ENCODE measurements around the gene CCN5. TPM values are rescaled to one million over a fixed set of nuclear protein-coding genes. Genes with fewer than 3 reads are reported as not detected.

CCN5 gene
- total and polyA plus RNA-seq, 2 of the 8 experiments (the other 6 are each of a cell fraction or from before 2014, with no cell fraction given): not detected

DNA sequence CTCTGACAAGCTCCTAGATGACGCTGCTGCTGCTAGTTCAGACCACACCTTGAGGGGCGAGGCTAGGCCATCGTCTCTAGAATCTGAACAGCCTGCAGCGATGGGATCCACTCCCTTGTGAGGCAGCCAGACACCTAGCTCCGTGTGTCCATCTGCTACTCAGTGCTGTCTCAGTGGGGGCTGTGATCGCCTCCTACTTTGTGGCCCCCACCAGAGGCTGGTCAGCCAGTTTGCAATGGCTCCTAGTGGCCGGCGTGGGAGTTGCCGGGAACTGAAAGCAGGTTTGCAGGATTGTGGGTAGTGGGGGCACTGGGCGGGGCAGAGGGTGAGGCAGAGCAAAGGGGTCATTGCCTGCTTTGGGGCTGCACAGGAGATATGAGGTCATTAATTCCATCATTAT lies 2.8 kb downstream of the CCN5 start:
- no peak overlapping the region for H2BK5ac ChIP-seq (ENCODE audit: low read depth, low read length)
- no peak overlapping the region for H3K4me3 ChIP-seq (ENCODE audit: extremely low read depth in 1 of 4, insufficient read depth in 2 of 4, low read depth in 3 of 4, low read length in 4 of 4)
- peaks cover 0 to 3% (median 0%) of the 10 kb centered on the region in 4 experiments; a peak in 1 of 7 replicates for H3K4me1 ChIP-seq (replicated peaks in 1 of 4; ENCODE audit: control insufficient read depth in 3 of 4, insufficient read depth in 4 of 4, low read length in 3 of 4)
- no peak overlapping the region for H2AK5ac ChIP-seq (ENCODE audit: low read depth, low read length)
- no peak overlapping the region; a peak in 1 of 4 replicates for H3K4me2 ChIP-seq (ENCODE audit: insufficient read depth in 1 of 2, low read depth in 2 of 2, low read length in 2 of 2)
- 64% methylated on average over 10 of the region's 10 CpGs; no CpG with 5 or more reads in 1 of the 2 experiments for WGBS, 2 experiments (ENCODE audit: extremely low coverage in 1 of 2, insufficient coverage in 1 of 2, insufficient read length in 1 of 2, insufficient replicate concordance in 2 of 2, low coverage in 1 of 2, low lambda C conversion rate in 2 of 2, missing lambda C conversion rate in 1 of 2)
- H3K79me2 ChIP-seq (ENCODE audit: control insufficient read depth in 1 of 2, insufficient read depth in 2 of 2, low read length in 2 of 2): no peaks in the 10 kb centered on the region
- peak in 1 of 2 experiments; percentile 78 for DNase-seq (ENCODE audit: low read depth in 1 of 2, low spot score in 2 of 2)
- peak overlapping the region; percentile 78 for H3K18ac ChIP-seq (ENCODE audit: extremely low read depth, low read length)
- H3K4ac ChIP-seq (replicated peaks; ENCODE audit: insufficient read length, low read depth, low read length): no peak overlapping the region
- H4K5ac ChIP-seq (ENCODE audit: insufficient read length, low read depth, low read length): no peak overlapping the region
- H3K9me3 ChIP-seq (ENCODE audit: insufficient read depth in 2 of 2, low read depth in 1 of 2, low read length in 1 of 2): no peaks in the 10 kb centered on the region
- no peak overlapping the region for H3K14ac ChIP-seq (ENCODE audit: insufficient read length)
- H3K36me3 ChIP-seq (ENCODE audit: control insufficient read depth in 2 of 4, insufficient read depth in 4 of 4, low read length in 3 of 4): no peaks in the 10 kb centered on the region
- no peak overlapping the region for H2AFZ ChIP-seq (ENCODE audit: low read length)
- H4K20me1 ChIP-seq (replicated peaks in 1 of 2; ENCODE audit: control insufficient read depth in 1 of 2, insufficient read depth in 2 of 2, low read length in 2 of 2): no peaks in the 10 kb centered on the region
- no peak overlapping the region for H3K56ac ChIP-seq (replicated peaks; ENCODE audit: insufficient read length, low read depth, low read length)
- no peak overlapping the region for H2BK15ac ChIP-seq (ENCODE audit: low read length)
- no peak overlapping the region for H3K23ac ChIP-seq (ENCODE audit: insufficient read length)
- no peak overlapping the region; the same call in 1 of the 2 replicates for H4K8ac ChIP-seq (ENCODE audit: extremely low read depth, insufficient read depth, low read length)
- H3K79me1 ChIP-seq (ENCODE audit: low read depth, low read length): no peaks in the 10 kb centered on the region
- ChIA-PET POLR2A (ENCODE audit: partially characterized antibody) (interaction anchor here (0.8 kb wide), 1 partner anchor 20 kb away, joined by 3 read pairs; no protein-coding TSS in a partner anchor), CTCF (ENCODE audit: partially characterized antibody) (interaction anchor here (0.7 to 20.4 kb wide), 19 partner anchors 9 to 403 kb away, joined by 3 to 180 read pairs (median 4); no protein-coding TSS in a partner anchor)
- no peaks in the 10 kb centered on the region for H3K23me2 ChIP-seq (ENCODE audit: low read depth, low read length)
- no peak overlapping the region for H2BK20ac ChIP-seq (ENCODE audit: low read length)
- no peak for FAIRE-seq
- H3K27me3 ChIP-seq (replicated peaks in 1 of 4; ENCODE audit: control insufficient read depth in 3 of 4, extremely low read depth in 1 of 4, insufficient read depth in 3 of 4, low read length in 3 of 4): no peaks in the 10 kb centered on the region
- no peak overlapping the region for H4K91ac ChIP-seq (replicated peaks; ENCODE audit: insufficient read length, low read length)
- no peak overlapping the region for H2BK120ac ChIP-seq (replicated peaks; ENCODE audit: low read depth, low read length)
- no peak for TF ChIP-seq TBP (IDR thresholded peaks at IDR 0.05; ENCODE audit: low read depth, low read length)
- peak in 1 of 2 experiments; percentile 29; a peak in 2 of 4 replicates for TF ChIP-seq RAD21 (IDR thresholded peaks at IDR 0.05 in 1 of 2, conservative IDR thresholded peaks at IDR 0.05 in 1 of 2; ENCODE audit: low read depth in 2 of 2, low read length in 2 of 2)
- TF ChIP-seq KDM5A (IDR thresholded peaks at IDR 0.05; ENCODE audit: low read length): no peak
- TF ChIP-seq, protein P1, sequence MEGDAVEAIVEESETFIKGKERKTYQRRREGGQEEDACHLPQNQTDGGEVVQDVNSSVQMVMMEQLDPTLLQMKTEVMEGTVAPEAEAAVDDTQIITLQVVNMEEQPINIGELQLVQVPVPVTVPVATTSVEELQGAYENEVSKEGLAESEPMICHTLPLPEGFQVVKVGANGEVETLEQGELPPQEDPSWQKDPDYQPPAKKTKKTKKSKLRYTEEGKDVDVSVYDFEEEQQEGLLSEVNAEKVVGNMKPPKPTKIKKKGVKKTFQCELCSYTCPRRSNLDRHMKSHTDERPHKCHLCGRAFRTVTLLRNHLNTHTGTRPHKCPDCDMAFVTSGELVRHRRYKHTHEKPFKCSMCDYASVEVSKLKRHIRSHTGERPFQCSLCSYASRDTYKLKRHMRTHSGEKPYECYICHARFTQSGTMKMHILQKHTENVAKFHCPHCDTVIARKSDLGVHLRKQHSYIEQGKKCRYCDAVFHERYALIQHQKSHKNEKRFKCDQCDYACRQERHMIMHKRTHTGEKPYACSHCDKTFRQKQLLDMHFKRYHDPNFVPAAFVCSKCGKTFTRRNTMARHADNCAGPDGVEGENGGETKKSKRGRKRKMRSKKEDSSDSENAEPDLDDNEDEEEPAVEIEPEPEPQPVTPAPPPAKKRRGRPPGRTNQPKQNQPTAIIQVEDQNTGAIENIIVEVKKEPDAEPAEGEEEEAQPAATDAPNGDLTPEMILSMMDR (IDR thresholded peaks at IDR 0.05; ENCODE audit: control extremely low read depth in 1 of 3, insufficient read depth in 1 of 3, low read depth in 1 of 3, low read length in 3 of 3): peak; percentile 47 to 77 (median 68); a peak in 3 of 4 replicates
- H3K27ac ChIP-seq (ENCODE audit: low read depth, low read length): no peak overlapping the region
- H2BK12ac ChIP-seq (ENCODE audit: low read depth, low read length): no peak overlapping the region
- no peak overlapping the region for H3K9ac ChIP-seq (replicated peaks in 1 of 4; ENCODE audit: extremely low read depth in 1 of 4, low read depth in 3 of 4, low read length in 3 of 4)

Measured in H1 (cell line).